ENCODE data around the gene TRIO.

Gene TRIO

DNA sequence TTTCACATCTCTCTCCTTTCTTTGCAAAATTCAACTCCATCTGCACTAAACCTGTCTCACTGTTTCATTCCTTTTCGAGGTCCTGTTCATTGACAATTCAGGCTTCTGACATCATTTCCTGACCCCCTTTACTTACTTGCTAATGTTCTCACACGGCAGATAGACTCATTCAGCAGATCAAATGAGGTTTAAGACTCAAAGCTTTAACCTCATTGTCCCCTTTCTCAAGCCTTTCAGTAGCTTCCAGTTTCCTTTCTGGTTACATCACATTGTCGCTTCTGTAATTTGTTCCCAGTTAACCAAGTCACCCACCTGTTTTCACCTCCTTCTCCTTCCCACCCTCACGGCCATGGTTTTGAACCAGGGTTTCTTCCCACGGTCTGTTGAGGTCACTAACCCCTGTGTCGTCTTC lies 295.1 kb downstream of the TRIO start:
- no peak overlapping the region for H3K9ac ChIP-seq (ENCODE audit: low read length)
- no peak overlapping the region for H2AFZ ChIP-seq (ENCODE audit: low read length)
- H3K9me3 ChIP-seq (replicated peaks; ENCODE audit: insufficient read depth, low read length), result no peaks in the 10 kb centered on the region
- TF ChIP-seq EZH2 (optimal IDR thresholded peaks at IDR 0.05; ENCODE audit: low read depth, low read length) (no peak), EZH2phosphoT487 (IDR thresholded peaks at IDR 0.05; ENCODE audit: low read length) (no peak)
- TF ChIP-seq, protein P1, sequence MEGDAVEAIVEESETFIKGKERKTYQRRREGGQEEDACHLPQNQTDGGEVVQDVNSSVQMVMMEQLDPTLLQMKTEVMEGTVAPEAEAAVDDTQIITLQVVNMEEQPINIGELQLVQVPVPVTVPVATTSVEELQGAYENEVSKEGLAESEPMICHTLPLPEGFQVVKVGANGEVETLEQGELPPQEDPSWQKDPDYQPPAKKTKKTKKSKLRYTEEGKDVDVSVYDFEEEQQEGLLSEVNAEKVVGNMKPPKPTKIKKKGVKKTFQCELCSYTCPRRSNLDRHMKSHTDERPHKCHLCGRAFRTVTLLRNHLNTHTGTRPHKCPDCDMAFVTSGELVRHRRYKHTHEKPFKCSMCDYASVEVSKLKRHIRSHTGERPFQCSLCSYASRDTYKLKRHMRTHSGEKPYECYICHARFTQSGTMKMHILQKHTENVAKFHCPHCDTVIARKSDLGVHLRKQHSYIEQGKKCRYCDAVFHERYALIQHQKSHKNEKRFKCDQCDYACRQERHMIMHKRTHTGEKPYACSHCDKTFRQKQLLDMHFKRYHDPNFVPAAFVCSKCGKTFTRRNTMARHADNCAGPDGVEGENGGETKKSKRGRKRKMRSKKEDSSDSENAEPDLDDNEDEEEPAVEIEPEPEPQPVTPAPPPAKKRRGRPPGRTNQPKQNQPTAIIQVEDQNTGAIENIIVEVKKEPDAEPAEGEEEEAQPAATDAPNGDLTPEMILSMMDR (IDR thresholded peaks at IDR 0.05; ENCODE audit: low read length), result no peak
- no peak overlapping the region for H3K27ac ChIP-seq (ENCODE audit: low read length)
- no peak for DNase-seq
- no peaks in the 10 kb centered on the region for H3K9me2 ChIP-seq (replicated peaks; ENCODE audit: insufficient read depth, low read length)
- H3K4me2 ChIP-seq (ENCODE audit: low read depth, low read length), result no peak overlapping the region
- no peak overlapping the region for H3K4me3 ChIP-seq (ENCODE audit: low read length)
- no peaks in the 10 kb centered on the region for H3K4me1 ChIP-seq (ENCODE audit: low read length)
- H3K79me2 ChIP-seq (ENCODE audit: low read length), result no peaks in the 10 kb centered on the region
- no peaks in the 10 kb centered on the region for H3F3A ChIP-seq (ENCODE audit: insufficient read depth, low read length)
- H4K20me1 ChIP-seq (ENCODE audit: insufficient read depth, low read length), result no peaks in the 10 kb centered on the region
- H3K36me3 ChIP-seq (replicated peaks; ENCODE audit: insufficient read depth, low read length), result no peaks in the 10 kb centered on the region
- H3K27me3 ChIP-seq (replicated peaks; ENCODE audit: insufficient read depth, low read length), result no peaks in the 10 kb centered on the region

DNA sequence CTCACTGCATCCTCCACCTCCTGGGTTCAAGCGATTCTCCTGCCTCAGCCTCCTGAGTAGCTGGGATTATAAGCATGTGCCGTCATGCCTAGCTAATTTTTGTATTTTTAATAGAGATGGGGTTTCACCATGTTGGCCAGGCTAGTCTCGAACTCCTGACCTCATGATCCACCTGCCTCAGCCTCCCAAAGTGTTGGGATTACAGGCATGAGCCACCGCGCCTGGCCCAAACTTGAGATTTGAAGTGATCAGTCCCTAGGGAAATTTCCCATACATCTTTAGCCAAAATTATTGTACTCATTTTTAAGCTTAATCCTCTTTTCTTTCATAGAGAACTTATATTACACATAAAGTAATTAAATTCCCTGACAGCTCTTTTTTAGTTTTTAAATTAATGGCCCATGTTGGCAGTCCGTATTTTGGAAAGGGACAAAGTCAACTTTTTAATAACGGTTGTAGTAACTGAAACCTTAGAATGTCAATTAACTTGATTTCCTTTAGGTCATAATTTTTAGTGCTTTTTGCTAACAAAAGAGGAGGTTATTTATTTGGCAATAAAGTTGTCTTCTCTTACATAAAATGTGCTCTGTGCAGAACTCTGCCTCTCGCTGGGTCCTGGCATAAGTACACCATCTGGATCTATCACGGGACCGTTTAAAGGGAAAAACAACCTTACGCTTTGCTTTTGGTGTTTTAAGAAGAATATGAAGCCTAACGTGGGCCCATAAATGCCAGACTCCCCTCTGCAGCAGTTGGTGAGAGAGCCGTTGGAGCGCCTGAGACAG lies 296.1 kb downstream of the TRIO start:
- Histone ChIP-seq H4K20me1 (ENCODE audit: insufficient read depth, low read length) (no peaks in the 10 kb centered on the region), H3K4me2 (ENCODE audit: low read depth, low read length) (no peak overlapping the region), H3K9me3 (replicated peaks; ENCODE audit: insufficient read depth, low read length) (no peaks in the 10 kb centered on the region), H2AFZ (ENCODE audit: low read length) (no peak overlapping the region), H3K27me3 (replicated peaks; ENCODE audit: insufficient read depth, low read length) (no peaks in the 10 kb centered on the region), H3F3A (ENCODE audit: insufficient read depth, low read length) (no peaks in the 10 kb centered on the region), H3K9me2 (replicated peaks; ENCODE audit: insufficient read depth, low read length) (no peaks in the 10 kb centered on the region), H3K79me2 (ENCODE audit: low read length) (no peaks in the 10 kb centered on the region), H3K4me1 (ENCODE audit: low read length) (no peaks in the 10 kb centered on the region), H3K4me3 (ENCODE audit: low read length) (no peak overlapping the region), H3K27ac (ENCODE audit: low read length) (no peak overlapping the region), H3K36me3 (replicated peaks; ENCODE audit: insufficient read depth, low read length) (no peaks in the 10 kb centered on the region), H3K9ac (ENCODE audit: low read length) (no peak overlapping the region)
- no peak for DNase-seq
- no peak for TF ChIP-seq EZH2phosphoT487 (IDR thresholded peaks at IDR 0.05; ENCODE audit: low read length)
- TF ChIP-seq EZH2 (optimal IDR thresholded peaks at IDR 0.05; ENCODE audit: low read depth, low read length), result no peak
- TF ChIP-seq, protein P1 (IDR thresholded peaks at IDR 0.05; ENCODE audit: low read length), result no peak

DNA sequence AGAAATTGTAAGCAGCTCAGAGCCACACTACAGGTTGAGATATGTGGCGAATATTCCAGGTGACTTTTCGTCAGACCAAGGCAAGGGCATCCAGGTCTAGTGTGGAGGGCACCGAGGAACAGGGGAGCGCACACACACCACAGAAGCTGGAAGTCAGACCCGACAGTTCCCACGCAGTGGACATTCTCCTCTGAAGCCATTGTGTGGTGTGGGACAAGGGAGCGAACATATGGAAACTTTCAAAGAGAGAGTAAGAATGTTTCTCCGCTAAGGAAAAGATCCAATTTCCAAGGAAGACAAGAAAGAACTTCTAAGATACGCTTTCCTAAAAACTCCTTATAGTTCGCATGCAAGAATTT lies 297.1 kb downstream of the TRIO start:
- no peaks in the 10 kb centered on the region for H4K20me1 ChIP-seq (ENCODE audit: insufficient read depth, low read length)
- H3K9ac ChIP-seq (ENCODE audit: low read length), result no peak overlapping the region
- no peaks in the 10 kb centered on the region for H3F3A ChIP-seq (ENCODE audit: insufficient read depth, low read length)
- DNase-seq, result no peak
- H3K27ac ChIP-seq (ENCODE audit: low read length), result no peak overlapping the region
- H3K9me2 ChIP-seq (replicated peaks; ENCODE audit: insufficient read depth, low read length), result no peaks in the 10 kb centered on the region
- no peak for TF ChIP-seq EZH2phosphoT487 (IDR thresholded peaks at IDR 0.05; ENCODE audit: low read length)
- TF ChIP-seq, protein P1 (IDR thresholded peaks at IDR 0.05; ENCODE audit: low read length), result no peak
- no peak for TF ChIP-seq EZH2 (optimal IDR thresholded peaks at IDR 0.05; ENCODE audit: low read depth, low read length)
- H3K4me2 ChIP-seq (ENCODE audit: low read depth, low read length), result no peak overlapping the region
- H3K9me3 ChIP-seq (replicated peaks; ENCODE audit: insufficient read depth, low read length), result no peaks in the 10 kb centered on the region
- no peaks in the 10 kb centered on the region for H3K79me2 ChIP-seq (ENCODE audit: low read length)
- no peaks in the 10 kb centered on the region for H3K36me3 ChIP-seq (replicated peaks; ENCODE audit: insufficient read depth, low read length)
- H2AFZ ChIP-seq (ENCODE audit: low read length), result no peak overlapping the region
- H3K4me1 ChIP-seq (ENCODE audit: low read length), result no peaks in the 10 kb centered on the region
- H3K27me3 ChIP-seq (replicated peaks; ENCODE audit: insufficient read depth, low read length), result no peaks in the 10 kb centered on the region
- H3K4me3 ChIP-seq (ENCODE audit: low read length), result no peak overlapping the region
